HG02973 (cell line): ENCODE measurements around the gene AGO1.
"Not testable (repeated sequence)": the region's sequence is repeated elsewhere in the genome, so short reads cannot be mapped to it uniquely, and the experiment has no call there.

Experiments
- ATAC-seq: cut with Tn5 transposase; IDR thresholded peaks from one replicate; pipeline ENCODE4 v1.9.1; 2021; ENCODE audit warnings: moderate library complexity; ENCODE audit not compliant: unreplicated experiment

Gene AGO1

GRCh38 chr1:35914717-35915116 lies 31.7 kb downstream of the AGO1 start:
- ATAC-seq = no peak

GRCh38 chr1:35915693-35916092 lies 32.7 kb downstream of the AGO1 start:
- no peak for ATAC-seq

GRCh38 chr1:35923791-35924221 lies 40.8 kb downstream of the AGO1 start:
- no peak for ATAC-seq

GRCh38 chr1:35924838-35925237 lies 41.8 kb downstream of the AGO1 start:
- ATAC-seq = no peak

- ATAC-seq = no peak
These were observed 42.7 kb downstream of the AGO1 start for GRCh38 chr1:35925741-35926140.

GRCh38 chr1:35927472-35927871 lies 44.5 kb downstream of the AGO1 start:
- no peak for ATAC-seq

GRCh38 chr1:35929730-35930592 lies 47.0 kb downstream of the AGO1 start:
- ATAC-seq = no peak

GRCh38 chr1:35930593-35931445 lies 47.8 kb downstream of the AGO1 start, which contains the start of gene AGO3:
Gene AGO3, plus strand, starts transcription at chr1:35931105. Its CDS starts 322 bp downstream, at chr1:35931427.
- peak; percentile 82 for ATAC-seq

GRCh38 chr1:35931446-35932157 lies 48.6 kb downstream of the AGO1 start:
- no peak for ATAC-seq

- no peak for ATAC-seq
These were observed 49.2 kb downstream of the AGO1 start for GRCh38 chr1:35932158-35932636.

GRCh38 chr1:35932941-35933340 lies 49.9 kb downstream of the AGO1 start:
- ATAC-seq = no peak

GRCh38 chr1:35935442-35936388 lies 52.7 kb downstream of the AGO1 start:
- no peak for ATAC-seq

- ATAC-seq = no peak
These were observed 53.8 kb downstream of the AGO1 start for GRCh38 chr1:35936838-35937237.

- ATAC-seq = no peak
These were observed 56.5 kb downstream of the AGO1 start for GRCh38 chr1:35939484-35939883.

GRCh38 chr1:35945327-35945726 lies 62.3 kb downstream of the AGO1 start:
- no peak for ATAC-seq

GRCh38 chr1:35947547-35947946 lies 64.5 kb downstream of the AGO1 start:
- ATAC-seq = no peak

- no peak for ATAC-seq
These were observed 75.5 kb downstream of the AGO1 start for GRCh38 chr1:35958558-35958957.

- ATAC-seq = no peak
These were observed 76.3 kb downstream of the AGO1 start for GRCh38 chr1:35959304-35959703.

- no peak for ATAC-seq
These were observed 79.9 kb downstream of the AGO1 start for GRCh38 chr1:35962952-35963351.

GRCh38 chr1:35964277-35964676 lies 81.3 kb downstream of the AGO1 start:
- not testable (repeated sequence) for ATAC-seq
